NCI-H446 treated with DMSO at 0.1 percent for 48 hours (cell line): ENCODE results near the gene DLG2.
"Not testable (repeated sequence)": the region's sequence is repeated elsewhere in the genome, so short reads cannot be mapped to it uniquely, and the experiment has no call there.

Source experiments
- DNase-seq: peaks from one replicate; lab custom pipeline; 2025; lab: John Stamatoyannopoulos, UW

DLG2 gene

DNA sequence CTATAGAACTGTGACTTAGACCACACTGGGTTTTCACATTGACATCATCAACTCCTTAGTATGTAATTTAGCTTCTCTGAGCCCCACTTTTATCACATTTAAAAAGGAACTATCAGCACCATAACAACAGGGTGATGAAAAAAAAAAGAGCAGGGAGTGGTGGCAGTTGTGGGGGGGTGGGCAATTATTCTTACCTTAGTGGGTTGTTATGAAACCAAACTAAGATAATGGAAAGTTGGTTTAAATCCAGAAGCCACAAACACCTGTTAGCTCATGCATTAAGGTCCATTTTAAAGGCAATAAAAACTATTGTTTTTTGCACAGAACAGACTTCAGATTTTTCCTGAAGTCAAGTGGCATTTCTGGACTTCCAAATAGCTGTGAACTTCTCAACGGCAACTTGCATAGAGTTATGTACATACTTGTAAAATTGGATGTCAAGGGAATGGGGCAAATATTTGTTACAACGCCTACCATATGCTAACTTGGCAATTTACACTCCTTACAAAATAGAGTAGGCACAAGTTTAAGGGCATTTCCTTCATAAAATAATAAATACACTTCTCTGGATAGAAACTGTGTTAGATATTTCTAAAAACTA is 793.6 kb downstream of the DLG2 start:
- DNase-seq, result no peak

DNA sequence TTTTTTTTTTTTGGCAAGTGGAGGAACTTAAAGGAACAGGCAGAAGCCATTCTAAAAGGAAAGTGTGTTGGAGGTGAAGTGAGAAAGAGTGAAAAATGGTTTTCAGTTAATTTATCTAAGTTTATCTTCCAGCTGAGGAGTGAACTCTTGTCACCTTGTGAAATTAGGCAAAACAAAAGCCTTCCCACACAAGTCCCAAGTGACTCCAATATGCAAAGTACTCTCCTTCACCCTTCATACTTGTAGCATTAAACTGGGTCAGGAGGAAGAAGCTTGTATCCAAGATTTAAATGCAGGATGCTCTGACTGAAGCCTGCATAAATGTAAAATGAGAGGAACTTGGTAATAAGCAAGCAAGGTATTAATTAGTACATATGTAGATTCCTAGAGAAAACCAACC is 796.8 kb downstream of the DLG2 start:
- DNase-seq, result no peak

GRCh38 chr11:84829162-84829561 is 798.0 kb downstream of the DLG2 start:
- no peak for DNase-seq

DNA sequence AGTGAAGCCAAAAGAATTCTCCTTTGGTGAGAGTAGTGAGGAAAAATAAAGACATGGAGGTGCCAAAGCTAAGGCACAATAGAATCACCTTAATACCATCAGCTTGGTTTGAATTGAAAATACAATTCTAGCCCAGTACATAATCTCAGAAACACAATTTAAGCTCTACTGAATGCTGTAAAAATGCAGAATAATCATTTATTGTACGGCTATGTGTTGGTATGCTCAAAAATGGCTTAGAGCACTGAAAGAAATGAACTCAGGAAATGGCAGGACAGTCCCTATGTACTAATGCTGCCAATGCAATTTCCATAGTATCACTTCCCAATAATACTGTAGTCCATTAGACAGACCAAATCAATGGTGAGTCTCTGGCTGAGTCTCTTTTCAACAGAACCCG is 798.5 kb downstream of the DLG2 start:
- no peak for DNase-seq

GRCh38 chr11:84825106-84825660 is 802.0 kb downstream of the DLG2 start:
- no peak for DNase-seq

DNA sequence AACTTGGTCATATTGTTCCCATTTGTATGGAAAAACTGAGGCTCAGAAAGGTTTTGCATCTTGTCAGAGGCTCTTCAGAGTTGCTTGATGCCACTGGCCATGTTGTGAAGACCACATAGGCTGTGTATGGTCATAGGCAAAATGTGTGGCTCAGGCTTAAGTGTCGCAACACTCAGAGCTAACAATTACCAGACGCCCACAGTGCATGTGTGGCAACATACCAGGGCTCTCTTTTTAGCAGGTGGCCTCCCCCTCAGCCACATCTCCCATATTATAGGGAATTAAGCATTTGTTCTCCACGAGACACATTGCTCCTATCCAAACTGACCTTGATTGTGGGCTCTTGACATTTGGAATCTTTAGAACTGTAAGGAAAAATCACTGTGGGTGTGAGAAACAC is 802.5 kb downstream of the DLG2 start:
- DNase-seq, result no peak

- DNase-seq, result no peak
Observed at GRCh38 chr11:84819537-84819936, 807.6 kb downstream of the DLG2 start.

GRCh38 chr11:84819128-84819527 is 808.0 kb downstream of the DLG2 start:
- DNase-seq, result no peak

DNA sequence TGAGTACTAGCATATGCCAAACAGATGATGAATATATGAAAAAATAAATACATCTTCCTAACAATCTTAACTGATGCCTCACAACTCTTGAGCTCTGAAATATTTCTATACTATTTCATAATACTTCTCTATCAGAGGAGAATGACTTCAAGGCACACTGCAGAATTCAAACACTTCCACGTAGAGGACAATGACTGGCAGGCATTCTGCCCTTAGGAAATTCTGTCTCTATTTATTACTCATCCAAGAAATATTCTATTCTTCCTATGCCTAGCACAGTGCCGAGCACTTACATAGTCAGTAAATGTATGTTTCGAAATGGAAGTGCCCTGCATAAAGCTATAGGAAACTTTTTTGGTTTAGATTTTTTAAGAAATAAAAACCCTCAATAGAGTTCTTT is 809.1 kb downstream of the DLG2 start:
- DNase-seq, result no peak

GRCh38 chr11:84812471-84812969 is 814.6 kb downstream of the DLG2 start:
- peak; percentile 24 for DNase-seq

DNA sequence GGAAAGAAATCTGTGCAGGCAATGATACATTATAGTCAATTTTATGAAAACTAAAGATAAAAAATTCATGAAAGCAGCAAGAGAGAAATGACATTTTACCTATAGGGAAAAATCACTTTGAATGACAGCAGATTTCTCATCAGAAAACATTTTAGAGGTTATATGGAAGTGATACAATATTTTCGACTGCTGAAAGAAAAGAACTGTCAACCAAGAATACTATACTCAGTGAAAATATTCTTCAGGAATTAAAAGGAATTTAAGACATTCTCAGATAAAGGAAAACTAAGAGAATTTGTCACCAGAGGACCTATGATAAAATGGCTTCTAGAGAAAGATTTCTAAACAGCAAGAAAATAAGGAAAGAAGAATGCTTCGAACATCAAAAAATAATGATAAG is 820.8 kb downstream of the DLG2 start:
- no peak for DNase-seq

- DNase-seq, result no peak
Observed at GRCh38 chr11:84804041-84804440, 823.1 kb downstream of the DLG2 start.

- DNase-seq, result no peak
Observed at GRCh38 chr11:84800755-84801346, 826.3 kb downstream of the DLG2 start.

DNA sequence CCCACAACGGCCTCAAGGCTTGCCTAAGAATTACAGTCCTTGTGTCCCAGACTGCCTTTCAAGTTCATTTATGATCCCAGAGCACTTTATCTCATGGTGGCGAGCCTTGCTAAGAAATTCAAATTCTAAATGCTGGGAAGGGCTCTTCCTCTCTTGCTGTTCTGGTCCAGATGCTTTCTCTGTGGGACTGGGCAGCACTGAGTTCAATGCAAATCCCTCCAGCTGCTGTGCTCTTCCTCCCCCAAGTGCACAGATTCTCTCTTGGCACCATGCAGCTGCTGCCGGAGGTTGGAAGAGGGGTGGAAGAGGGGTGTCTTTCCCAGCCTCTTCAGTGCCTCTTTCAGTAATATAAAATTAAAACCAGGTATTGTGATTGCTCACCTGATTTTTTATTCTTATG is 828.0 kb downstream of the DLG2 start:
- DNase-seq, result no peak

DNA sequence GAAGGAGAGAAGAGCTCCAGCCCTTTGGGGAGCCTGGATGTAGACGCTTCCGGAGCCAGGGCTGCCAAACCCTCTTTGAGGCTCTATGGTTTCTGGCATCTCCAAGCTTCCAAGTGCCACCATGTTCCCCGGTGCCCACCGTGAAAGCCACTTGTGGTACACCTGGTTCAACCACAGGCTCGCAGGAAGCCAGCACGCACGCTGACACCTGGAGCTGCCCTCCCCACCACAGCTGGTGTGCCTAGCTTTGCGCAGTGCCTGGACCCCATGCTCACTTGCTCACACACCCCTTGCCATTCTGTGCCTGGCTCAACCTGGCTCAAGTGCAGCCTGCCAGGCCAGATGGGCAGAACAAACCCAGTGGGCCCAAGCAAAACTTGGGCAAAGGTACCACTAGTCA is 831.4 kb downstream of the DLG2 start:
- no peak for DNase-seq

DNA sequence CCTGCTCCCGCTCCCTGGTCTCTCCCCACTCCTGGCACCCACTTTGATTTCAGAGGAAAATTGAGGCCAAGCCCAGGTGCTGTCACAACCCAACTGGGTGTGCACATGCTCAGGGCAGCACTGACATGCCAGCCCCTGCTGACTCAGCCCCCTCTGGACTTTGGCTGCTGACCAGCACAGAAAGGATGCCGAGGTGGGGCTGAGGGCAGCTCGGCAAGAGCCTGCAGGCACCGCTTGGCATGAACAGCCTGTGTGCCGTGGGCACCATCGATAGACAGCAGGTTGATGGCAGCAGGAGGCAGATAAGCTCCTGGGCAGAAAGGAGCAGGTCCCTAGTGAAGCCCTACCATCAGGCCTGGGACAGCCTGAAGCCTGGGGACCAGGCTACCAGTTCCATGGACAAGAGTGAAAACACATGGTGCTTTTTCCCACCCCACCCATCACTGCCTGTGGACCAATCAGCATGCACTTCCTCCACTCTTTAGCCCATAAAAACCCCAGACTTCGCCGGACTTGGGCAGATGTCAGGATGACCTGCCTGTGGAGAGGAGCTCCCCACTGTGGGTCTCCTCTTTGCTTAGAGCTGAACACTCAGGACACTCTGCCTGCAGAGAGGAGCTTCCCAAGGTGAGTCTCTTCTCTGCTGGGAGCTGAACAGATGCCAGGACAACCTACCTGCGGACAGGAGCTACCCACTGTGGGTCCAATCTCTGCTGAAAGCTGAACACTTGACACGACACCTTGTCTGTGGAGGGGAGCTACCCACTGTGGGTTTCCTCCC is 832.3 kb downstream of the DLG2 start:
- DNase-seq, result no peak

GRCh38 chr11:84793318-84793717 is 833.8 kb downstream of the DLG2 start:
- DNase-seq, result no peak

- no peak for DNase-seq
Observed at GRCh38 chr11:84790849-84791427, 836.2 kb downstream of the DLG2 start.

DNA sequence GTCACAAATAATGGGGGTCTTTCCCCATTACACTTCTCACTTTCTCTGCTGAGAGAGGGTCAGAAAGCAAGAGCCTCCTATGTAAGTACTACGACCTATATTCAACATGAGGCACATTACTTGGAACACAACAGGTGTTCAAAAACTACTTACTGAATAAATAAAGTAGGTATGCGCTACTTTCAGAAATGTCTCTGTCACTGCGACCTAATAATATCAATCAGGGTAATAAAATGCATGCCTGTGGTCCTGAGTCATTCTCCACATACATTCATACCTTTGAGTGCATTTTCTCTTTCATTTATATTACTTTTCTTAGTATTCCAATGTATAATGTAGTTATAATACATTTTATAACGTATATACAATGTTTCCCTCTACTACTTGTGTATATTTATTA is 838.9 kb downstream of the DLG2 start:
- DNase-seq, result no peak

- DNase-seq, result not testable (repeated sequence)
Observed at GRCh38 chr11:84784158-84784557, 843.0 kb downstream of the DLG2 start.

GRCh38 chr11:84780689-84781293 is 846.4 kb downstream of the DLG2 start:
- no peak for DNase-seq

DNA sequence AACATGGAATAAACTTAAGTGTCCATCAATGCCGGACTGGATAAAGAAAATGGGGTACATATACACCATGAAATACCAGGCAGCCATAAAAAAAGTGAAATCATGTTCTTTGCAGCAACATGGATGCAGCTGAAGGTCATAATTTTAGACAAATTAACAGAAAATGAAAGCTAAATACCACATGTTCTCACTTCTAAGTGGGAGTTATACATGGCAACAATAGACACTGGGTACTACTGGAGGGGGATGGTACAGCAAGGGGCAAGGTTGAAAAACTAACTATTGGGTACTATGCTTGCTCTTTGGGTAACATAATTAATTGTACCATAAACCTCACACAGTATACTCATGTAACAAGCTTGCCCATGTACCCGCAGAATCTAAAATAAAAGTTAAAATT is 851.6 kb downstream of the DLG2 start:
- no peak for DNase-seq
